NCI-H2196 treated with DMSO at 0.1 percent for 48 hours (cell line): ENCODE measurements around the gene ATIC.
"Not testable (repeated sequence)": the region's sequence is repeated elsewhere in the genome, so short reads cannot be mapped to it uniquely, and the experiment has no call there.

ENCODE experiments used
- DNase-seq: peaks from one replicate; lab custom pipeline; 2025; ENCODE audit not compliant: unreplicated experiment; lab: John Stamatoyannopoulos, UW

The ATIC gene

DNA sequence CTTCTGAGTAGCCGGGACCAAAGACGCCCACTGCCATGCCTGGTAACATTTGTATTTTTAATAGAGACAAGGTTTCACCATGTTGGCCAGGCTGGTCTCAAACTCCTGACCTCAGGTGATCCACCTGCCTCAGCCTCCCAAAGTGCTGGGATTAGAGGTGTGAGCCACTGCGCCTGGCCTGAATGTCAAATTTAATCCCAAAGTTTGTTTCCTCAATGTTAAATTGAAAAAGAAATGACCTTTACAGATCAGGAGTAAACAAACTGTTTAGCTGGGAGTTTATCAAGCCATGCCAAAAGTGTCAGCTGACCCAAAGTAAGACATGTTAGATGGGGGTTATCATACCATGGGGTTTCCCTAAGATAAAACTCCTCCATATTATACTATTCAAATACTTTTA, 48.2 kb downstream of the ATIC start:
- not testable (repeated sequence) for DNase-seq

DNA sequence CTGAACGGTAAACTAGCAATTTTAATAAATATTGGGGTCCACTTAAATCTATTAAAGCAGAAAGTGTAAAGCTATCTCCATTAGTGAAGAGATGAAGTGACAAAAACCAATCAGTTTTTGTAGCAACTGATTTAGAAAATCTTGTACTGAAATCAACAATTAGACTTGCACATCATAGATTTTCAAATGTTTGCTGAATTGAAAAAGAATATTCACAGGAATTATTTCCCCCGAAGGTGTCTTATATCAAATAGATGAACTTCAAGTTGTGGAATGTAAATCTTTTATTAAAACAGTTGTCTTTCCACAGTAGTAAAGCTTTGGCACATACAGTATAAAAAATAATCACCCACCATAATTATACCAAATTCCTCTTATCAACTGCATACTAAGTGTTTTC, 48.7 kb downstream of the ATIC start:
- no peak for DNase-seq

DNA sequence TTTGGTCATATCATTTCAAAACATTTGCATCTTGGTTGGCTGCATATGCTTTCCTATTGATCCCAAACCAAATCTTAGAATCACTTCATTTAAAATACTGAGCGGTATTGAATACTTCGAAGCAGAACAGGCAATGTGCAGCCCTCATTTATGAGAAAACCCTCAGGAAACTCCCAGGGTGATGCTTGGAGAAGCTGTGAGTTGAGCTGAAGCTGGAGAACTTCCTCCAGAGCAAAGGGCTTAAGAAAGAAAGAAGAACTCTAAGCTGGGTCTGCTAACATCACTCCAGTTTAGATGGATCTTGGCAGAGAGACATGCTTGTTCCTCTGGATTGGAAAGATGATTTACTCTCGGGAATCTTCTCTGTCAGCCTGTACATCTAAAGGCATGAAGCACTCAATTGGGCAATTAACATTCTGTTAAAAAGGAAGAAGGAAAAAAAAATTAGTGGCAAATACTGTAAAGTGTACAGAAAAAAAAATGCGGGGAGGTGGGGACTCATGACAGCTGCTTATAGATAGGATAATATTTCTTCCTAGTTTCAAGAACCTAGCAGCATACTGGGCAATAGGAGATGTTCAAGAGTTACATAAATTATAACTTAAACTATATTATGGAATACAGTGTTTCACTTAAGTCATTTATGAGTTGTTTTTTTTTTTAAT, 49.5 kb downstream of the ATIC start:
- no peak for DNase-seq

- DNase-seq = no peak
Observed at GRCh38 chr2:215361876-215362561, 50.2 kb downstream of the ATIC start.

GRCh38 chr2:215362562-215362904, 50.7 kb downstream of the ATIC start:
- no peak for DNase-seq

GRCh38 chr2:215363039-215363438, 51.2 kb downstream of the ATIC start:
- DNase-seq = no peak

- no peak for DNase-seq
Observed at GRCh38 chr2:215363461-215364156, 51.8 kb downstream of the ATIC start.

GRCh38 chr2:215364157-215365155, 52.6 kb downstream of the ATIC start:
- DNase-seq = no peak

DNA sequence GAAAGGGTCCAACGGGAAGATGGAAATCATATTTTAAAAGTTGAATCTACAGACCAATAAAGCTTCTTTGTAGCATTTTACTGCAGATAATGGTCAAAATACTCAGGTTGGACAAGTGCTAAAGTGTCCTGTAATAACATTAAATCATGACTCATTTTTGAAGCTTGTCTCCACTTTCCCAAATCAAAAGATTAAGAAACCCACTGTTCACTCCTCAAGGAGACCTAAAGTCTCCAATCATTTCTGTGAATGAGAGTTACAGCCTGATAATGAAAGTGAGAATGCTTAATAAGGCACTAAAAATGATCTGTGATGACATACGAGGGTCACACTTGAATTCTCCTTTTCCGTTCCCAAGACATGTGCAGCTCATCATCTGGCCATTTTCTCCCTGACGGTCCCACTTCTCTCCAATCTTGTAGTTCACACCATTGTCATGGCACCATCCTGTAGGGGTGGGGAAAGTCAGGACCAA, 53.4 kb downstream of the ATIC start:
- DNase-seq = no peak

- DNase-seq = no peak
Observed at GRCh38 chr2:215366440-215367032, 54.7 kb downstream of the ATIC start.

DNA sequence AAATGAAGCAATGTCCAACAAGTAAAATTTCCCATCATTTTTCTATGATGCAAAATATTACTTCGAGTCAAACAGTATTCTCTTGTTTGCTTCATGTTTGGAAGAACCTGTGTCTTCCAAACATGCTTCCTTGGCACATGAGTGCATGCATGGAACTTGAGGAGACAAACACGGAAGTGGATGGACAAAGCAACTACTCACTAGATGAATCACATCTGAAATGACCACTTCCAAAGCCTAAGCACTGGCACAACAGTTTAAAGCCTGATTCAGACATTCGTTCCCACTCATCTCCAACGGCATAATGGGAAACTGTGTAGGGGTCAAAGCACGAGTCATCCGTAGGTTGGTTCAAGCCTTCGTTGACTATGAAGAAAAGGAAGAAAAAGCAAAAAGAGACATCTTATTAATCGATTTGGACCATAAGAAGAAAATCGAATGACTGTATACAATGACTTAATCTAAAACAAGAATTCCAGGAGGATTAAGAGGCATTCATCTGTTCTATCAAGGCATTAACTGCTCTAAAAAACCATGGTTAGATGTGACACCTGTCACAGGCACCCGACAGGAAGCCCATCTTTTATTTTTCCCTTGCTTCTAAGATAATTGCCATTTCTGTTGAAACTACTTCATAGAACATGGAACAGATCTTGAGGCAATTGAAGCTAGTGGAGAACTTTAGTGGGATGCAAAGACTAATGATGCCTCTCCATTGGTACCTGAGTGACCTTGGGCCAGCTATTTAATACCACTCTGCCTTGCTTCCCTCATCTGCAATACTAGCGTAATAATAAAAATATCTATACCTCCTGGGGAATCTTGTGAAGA, 56.0 kb downstream of the ATIC start:
- DNase-seq = no peak

- no peak for DNase-seq
Observed at GRCh38 chr2:215368493-215368809, 56.6 kb downstream of the ATIC start.

GRCh38 chr2:215369181-215369760, 57.4 kb downstream of the ATIC start:
- DNase-seq = no peak

DNA sequence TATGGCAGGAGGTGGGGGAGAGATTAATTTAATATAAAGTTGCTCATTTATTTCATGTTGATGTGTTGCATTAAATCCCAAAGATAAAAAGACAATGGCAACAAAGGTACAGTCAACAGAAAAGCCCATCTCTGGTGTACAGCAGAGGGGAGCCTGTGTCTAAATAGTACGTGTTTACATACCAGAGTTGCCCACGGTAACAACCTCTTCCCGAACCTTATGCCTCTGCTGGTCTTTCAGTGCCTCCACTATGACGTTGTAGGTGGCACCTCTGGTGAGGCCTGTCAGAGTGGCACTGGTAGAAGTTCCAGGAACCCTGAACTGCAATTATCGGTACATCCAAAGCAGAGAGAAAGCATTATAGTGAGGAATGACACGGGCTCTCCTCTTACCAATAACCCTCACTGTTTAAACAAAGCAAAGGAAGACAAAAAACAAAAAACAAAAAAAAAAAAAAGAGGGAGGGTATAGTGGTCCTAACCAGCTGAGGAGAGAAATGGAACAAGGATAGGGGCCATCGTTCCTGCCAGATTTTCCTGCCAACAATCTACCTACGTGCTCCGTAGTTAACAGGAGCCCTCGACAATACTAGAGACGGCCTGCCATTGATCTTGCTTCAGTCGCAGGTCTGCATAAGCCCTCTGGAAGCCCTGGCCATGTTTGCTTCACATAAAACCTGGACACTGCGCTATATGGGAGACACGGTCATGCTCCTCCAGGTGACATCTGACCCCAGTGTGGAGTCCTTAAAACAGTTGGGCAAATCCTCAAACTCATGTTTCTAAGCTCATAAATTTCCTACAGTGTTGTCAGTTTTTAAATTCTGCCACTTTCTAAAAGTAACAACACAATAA, 58.5 kb downstream of the ATIC start:
- DNase-seq = no peak

DNA sequence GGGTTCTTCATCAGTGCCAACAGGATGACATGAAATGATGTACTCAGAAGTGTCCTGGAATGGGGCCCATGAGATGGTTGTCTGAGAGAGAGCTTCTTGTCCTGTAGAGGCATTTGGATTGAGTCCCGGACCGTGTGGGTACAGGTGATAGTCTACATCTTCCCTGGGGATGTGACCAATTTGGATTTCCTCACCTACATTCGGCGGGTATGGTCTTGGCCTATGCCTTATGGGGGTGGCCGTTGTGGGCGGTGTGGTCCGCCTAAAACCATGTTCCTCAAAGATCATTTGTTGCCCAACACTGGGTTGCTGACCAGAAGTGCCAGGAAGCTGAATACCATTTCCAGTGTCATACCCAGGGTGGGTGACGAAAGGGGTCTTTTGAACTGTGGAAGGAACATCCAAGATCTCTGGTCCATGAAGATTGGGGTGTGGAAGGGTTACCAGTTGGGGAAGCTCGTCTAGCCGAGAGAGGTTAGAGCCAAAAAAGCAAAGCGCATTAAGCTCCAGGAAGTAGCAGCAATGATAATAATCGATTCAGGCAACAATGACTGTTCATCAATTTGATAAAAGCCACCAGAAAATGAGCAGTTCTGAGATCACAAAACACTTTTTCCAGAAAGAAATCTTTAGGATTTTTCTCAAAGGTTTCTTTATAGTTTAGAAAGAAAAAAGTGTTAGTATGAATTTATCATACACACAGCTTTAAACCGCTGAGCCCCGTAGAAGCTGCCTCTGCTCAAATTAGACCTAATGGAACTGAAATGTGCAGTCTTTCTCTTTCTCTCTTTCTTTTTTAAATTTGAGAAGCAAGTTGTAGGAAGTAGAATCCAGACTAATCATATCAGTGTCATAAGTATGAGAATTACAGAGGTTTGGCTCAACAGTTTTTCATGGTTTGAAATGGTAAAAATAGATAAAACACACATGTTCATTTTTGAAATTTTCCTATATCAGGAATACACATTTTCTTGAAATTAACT, 60.3 kb downstream of the ATIC start:
- no peak for DNase-seq

- no peak for DNase-seq
Observed at GRCh38 chr2:215372968-215373649, 61.2 kb downstream of the ATIC start.

DNA sequence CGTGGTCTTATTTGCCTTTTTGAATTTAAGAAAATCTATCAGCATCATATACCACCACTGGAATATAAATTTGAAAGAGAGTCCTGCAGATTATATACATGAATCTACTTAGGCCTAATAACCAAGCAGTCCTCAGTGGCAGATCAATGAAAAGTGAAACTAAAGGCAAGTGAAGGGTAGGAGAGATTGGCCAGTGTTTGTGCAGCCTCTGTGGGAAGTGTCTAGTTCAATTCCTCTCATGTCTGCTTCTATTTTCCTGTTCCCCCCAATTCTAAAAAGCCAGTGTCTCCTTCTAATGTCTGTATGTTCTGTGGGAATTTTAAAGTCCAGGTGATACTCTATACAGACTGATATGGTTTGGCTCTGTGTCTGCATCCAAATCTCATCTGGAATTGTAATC, 62.1 kb downstream of the ATIC start:
- DNase-seq = no peak
